Esophagus (tissue), 2 donors: ENCODE data around the gene TP53BP2. TPM values are rescaled to one million over a fixed set of nuclear protein-coding genes. Genes with fewer than 3 reads are reported as not detected.

ENCODE experiments used
- H3K27ac ChIP-seq, 2 donors: one replicate each; pipeline ENCODE4 v1.5.1; 2013; ENCODE audit warnings: low read depth in 2 of 2, mild to moderate bottlenecking in 2 of 2, inconsistent platforms in 1 of 2, low read length in 1 of 2, moderate library complexity in 1 of 2
- H3K27me3 ChIP-seq, 2 donors: one replicate each; pipeline ENCODE4 v1.6.1; 2013; ENCODE audit warnings: low read length in 2 of 2, control low read depth in 1 of 2, mild to moderate bottlenecking in 1 of 2; ENCODE audit not compliant: insufficient read depth in 2 of 2, control insufficient read depth in 1 of 2
- H3K36me3 ChIP-seq, 2 donors: one replicate each; pipeline ENCODE4 v1.6.1; 2013; ENCODE audit warnings: low read length in 1 of 2; ENCODE audit not compliant: control insufficient read depth in 2 of 2, insufficient read depth in 2 of 2
- H3K4me1 ChIP-seq, 2 donors: one replicate each; pipeline ENCODE4 v1.6.1; 2013; ENCODE audit warnings: low read length in 1 of 2; ENCODE audit not compliant: control insufficient read depth in 2 of 2, insufficient read depth in 2 of 2
- H3K4me3 ChIP-seq, 2 donors: one replicate each; pipeline ENCODE4 v1.5.1; 2013; ENCODE audit warnings: low read length in 2 of 2, mild to moderate bottlenecking in 2 of 2, low read depth in 1 of 2, moderate library complexity in 1 of 2
- H3K9me3 ChIP-seq, 2 donors: one replicate each; pipeline ENCODE4 v1.6.1; 2013; ENCODE audit warnings: mild to moderate bottlenecking in 2 of 2, low read depth in 1 of 2, low read length in 1 of 2, moderate library complexity in 1 of 2; ENCODE audit not compliant: control insufficient read depth in 2 of 2, insufficient read depth in 1 of 2
- WGBS, 2 donors: extraction: QIAGEN DNeasy Blood & Tissue Kit; methylation state at CpG; one replicate each; pipeline ENCODE4 v1.1.7; 2013; 5-methylcytosine and 5-hydroxymethylcytosine counted together
- polyA plus RNA-seq, 2 donors: library from polyadenylated mRNA; stranded (reverse); fragments of 200-250 nt; gene quantifications; one replicate each; pipeline ENCODE4 v1.2.3, GENCODE V29; 2013
- donor health status: healthy with polysubstance abuse.
- donor health status: Bipolar disorder and iron deficiency.

The TP53BP2 gene
- polyA plus RNA-seq, 2 donors = 12.6 to 18.7 TPM

GRCh38 chr1:223754681-223755431 is 90.9 kb downstream of the TP53BP2 start:
- H3K36me3 ChIP-seq = peaks cover 51 to 63% of the 10 kb centered on the region in 2 donors
- no peaks in the 10 kb centered on the region for H3K27me3 ChIP-seq
- 91 to 93% methylated on average over 13 to 17 of the region's 17 CpGs for WGBS, 2 donors
- no peak overlapping the region for H3K27ac ChIP-seq
- H3K4me3 ChIP-seq = no peak overlapping the region
- peaks cover 0 to 2% of the 10 kb centered on the region in 2 donors for H3K4me1 ChIP-seq
- no peaks in the 10 kb centered on the region for H3K9me3 ChIP-seq

GRCh38 chr1:223752721-223753515 is 92.8 kb downstream of the TP53BP2 start:
- Histone ChIP-seq H3K27me3 (no peaks in the 10 kb centered on the region), H3K9me3 (no peaks in the 10 kb centered on the region), H3K36me3 (peaks cover 46 to 59% of the 10 kb centered on the region in 2 donors), H3K4me1 (peaks cover 2 to 8% of the 10 kb centered on the region in 2 donors), H3K4me3 (no peak overlapping the region), H3K27ac (no peak overlapping the region)
- 83 to 86% methylated on average over 15 of the region's 15 CpGs for WGBS, 2 donors

GRCh38 chr1:223751696-223752095 is 94.1 kb downstream of the TP53BP2 start:
- peaks cover 52 to 60% of the 10 kb centered on the region in 2 donors for H3K36me3 ChIP-seq
- H3K27me3 ChIP-seq = no peaks in the 10 kb centered on the region
- no peaks in the 10 kb centered on the region for H3K9me3 ChIP-seq
- 91% methylated on average over 4 of the region's 4 CpGs for WGBS, 2 donors
- H3K27ac ChIP-seq = no peak overlapping the region
- H3K4me1 ChIP-seq = peaks cover 2 to 10% of the 10 kb centered on the region in 2 donors
- H3K4me3 ChIP-seq = no peak overlapping the region

- no peaks in the 10 kb centered on the region for H3K27me3 ChIP-seq
- WGBS, 2 donors = 88 to 94% methylated on average over 13 of the region's 13 CpGs
- H3K36me3 ChIP-seq = peaks cover 49 to 58% of the 10 kb centered on the region in 2 donors
- no peak overlapping the region for H3K27ac ChIP-seq
- no peak overlapping the region for H3K4me3 ChIP-seq
- peaks cover 2 to 10% of the 10 kb centered on the region in 2 donors for H3K4me1 ChIP-seq
- no peaks in the 10 kb centered on the region for H3K9me3 ChIP-seq
Observed at GRCh38 chr1:223750730-223751570, 94.8 kb downstream of the TP53BP2 start.

GRCh38 chr1:223748773-223749733 is 96.7 kb downstream of the TP53BP2 start:
- 19 to 27% methylated on average over 59 to 61 of the region's 61 CpGs for WGBS, 2 donors
- Histone ChIP-seq H3K36me3 (peaks cover 43 to 52% of the 10 kb centered on the region in 2 donors), H3K27ac (peak overlapping the region; percentile 49 to 50)

GRCh38 chr1:223748405-223748772 is 97.4 kb downstream of the TP53BP2 start:
- WGBS, 2 donors = 55% methylated on average over 17 to 18 of the region's 18 CpGs
- Histone ChIP-seq H3K36me3 (peaks cover 39 to 52% of the 10 kb centered on the region in 2 donors), H3K4me3 (no peak overlapping the region), H3K27ac (peak overlapping the region; percentile 50 to 52), H3K27me3 (no peaks in the 10 kb centered on the region), H3K4me1 (peaks cover 0 to 10% of the 10 kb centered on the region in 2 donors), H3K9me3 (no peaks in the 10 kb centered on the region)

More at GRCh38 chr1:223748773-223749733, 96.7 kb downstream of the TP53BP2 start:
- Histone ChIP-seq H3K27me3 (no peaks in the 10 kb centered on the region), H3K9me3 (no peaks in the 10 kb centered on the region), H3K4me1 (peaks cover 0 to 10% of the 10 kb centered on the region in 2 donors), H3K4me3 (peak overlapping the region; percentile 22 to 27)

GRCh38 chr1:223747838-223748335 is 97.9 kb downstream of the TP53BP2 start:
- Histone ChIP-seq H3K27me3 (no peaks in the 10 kb centered on the region), H3K4me3 (no peak overlapping the region), H3K9me3 (no peaks in the 10 kb centered on the region), H3K4me1 (peaks cover 0 to 10% of the 10 kb centered on the region in 2 donors), H3K27ac (peak overlapping the region; percentile 40 to 52), H3K36me3 (peaks cover 34 to 50% of the 10 kb centered on the region in 2 donors)
- 14 to 22% methylated on average over 4 of the region's 4 CpGs for WGBS, 2 donors

GRCh38 chr1:223745731-223746130 is 100.0 kb downstream of the TP53BP2 start:
- Histone ChIP-seq H3K36me3 (peaks cover 15 to 34% of the 10 kb centered on the region in 2 donors), H3K4me1 (peaks cover 0 to 11% of the 10 kb centered on the region in 2 donors), H3K27ac (no peak overlapping the region), H3K27me3 (no peaks in the 10 kb centered on the region), H3K4me3 (no peak overlapping the region), H3K9me3 (no peaks in the 10 kb centered on the region)
- WGBS, 2 donors = 87 to 92% methylated on average over 4 of the region's 4 CpGs
